IMR-90 (cell line): ENCODE data around the gene ESRRG. TPM values are rescaled to one million over a fixed set of nuclear protein-coding genes. Genes with fewer than 3 reads are reported as not detected.

ENCODE experiments used
- ATAC-seq: fragments of 200-7000 bp; cut with Tn5 transposase; 2 replicates; pipeline ENCODE4 v1.9.1; 2020; ENCODE audit warnings: low read depth, mild to moderate bottlenecking, moderate library complexity
- BruUV-seq: library from RNA; stranded (reverse); fragments of 400-500 nt; replicated peaks from 2 replicates; lab custom pipeline; 2021; lab: Mats Ljungman, UMichigan
- CTCF ChIA-PET: fragments of 300-600 bp; formaldehyde crosslinking; extraction: SDS; loops from one replicate; lab custom pipeline; 2021; ENCODE audit warnings: antibody characterized with exemption; lab: Yijun Ruan, JAX
- POLR2A ChIA-PET: fragments of 300-600 bp; sonication (Branson Sonifier 250); formaldehyde crosslinking; loops from one replicate; lab custom pipeline; 2022; ENCODE audit warnings: antibody characterized with exemption; ENCODE audit not compliant: unreplicated experiment; lab: Charles Lee
- DNase-seq: peaks from one replicate; pipeline ENCODE4 v3.0.0; 2013
- H2AFZ ChIP-seq: replicated peaks from 2 replicates; pipeline ENCODE3; 2013; ENCODE audit warnings: low read length, mild to moderate bottlenecking; ENCODE audit not compliant: poor library complexity
- H2AK5ac ChIP-seq: 2 replicates; pipeline ENCODE4 v1.6.1; 2013; ENCODE audit warnings: low read depth, low read length, inconsistent platforms
- H2AK9ac ChIP-seq: replicated peaks from 2 replicates; pipeline ENCODE3; 2013; ENCODE audit warnings: mild to moderate bottlenecking, low read depth, low read length, moderate library complexity; ENCODE audit not compliant: poor library complexity
- H2BK120ac ChIP-seq: 2 replicates; pipeline ENCODE4 v1.6.1; 2013; ENCODE audit warnings: low read depth, low read length, inconsistent platforms
- H2BK15ac ChIP-seq: 3 replicates; pipeline ENCODE4 v1.6.1; 2013; ENCODE audit warnings: low read depth, low read length, inconsistent platforms
- H2BK20ac ChIP-seq: 2 replicates; pipeline ENCODE4 v1.6.1; 2013; ENCODE audit warnings: low read depth, mild to moderate bottlenecking, inconsistent platforms, low read length, moderate library complexity
- H2BK5ac ChIP-seq: 2 replicates; pipeline ENCODE4 v1.6.1; 2013; ENCODE audit warnings: mild to moderate bottlenecking, low read depth, low read length, inconsistent platforms; ENCODE audit not compliant: poor library complexity, severe bottlenecking
- H3K14ac ChIP-seq: replicated peaks from 2 replicates; pipeline ENCODE4 v1.6.1; 2013; ENCODE audit warnings: low read depth, low read length, inconsistent platforms
- H3K18ac ChIP-seq: 2 replicates; pipeline ENCODE4 v1.6.1; 2013; ENCODE audit warnings: low read depth, low read length, control low read depth
- H3K23ac ChIP-seq: 2 replicates; pipeline ENCODE4 v1.6.1; 2013; ENCODE audit warnings: low read depth, low read length, inconsistent platforms
- H3K27ac ChIP-seq: 2 replicates; pipeline ENCODE4 v1.5.1; 2013; ENCODE audit warnings: mild to moderate bottlenecking, control low read depth, low read length; ENCODE audit not compliant: insufficient read depth
- H3K27me3 ChIP-seq: 2 replicates; pipeline ENCODE4 v1.6.1; 2013; ENCODE audit warnings: low read length; ENCODE audit not compliant: control insufficient read depth, insufficient read depth
- H3K36me3 ChIP-seq: 2 replicates; pipeline ENCODE4 v1.6.1; 2013; ENCODE audit warnings: low read length, mixed read lengths; ENCODE audit not compliant: control insufficient read depth, insufficient read depth
- H3K4ac ChIP-seq: 2 replicates; pipeline ENCODE4 v1.6.1; 2013; ENCODE audit warnings: low read depth, low read length, inconsistent platforms
- H3K4me1 ChIP-seq: 2 replicates; pipeline ENCODE4 v1.6.1; 2013; ENCODE audit warnings: low read length, mixed read lengths; ENCODE audit not compliant: control insufficient read depth, insufficient read depth
- H3K4me2 ChIP-seq: 2 replicates; pipeline ENCODE4 v1.6.1; 2013; ENCODE audit warnings: low read depth, mild to moderate bottlenecking, control low read depth, low read length, moderate library complexity
- H3K4me3 ChIP-seq: 2 replicates; pipeline ENCODE4 v1.5.1; 2013; ENCODE audit warnings: low read depth, mild to moderate bottlenecking, control low read depth, low read length, moderate library complexity; ENCODE audit not compliant: insufficient read depth
- H3K56ac ChIP-seq: 2 replicates; pipeline ENCODE4 v1.6.1; 2013; ENCODE audit warnings: low read length, inconsistent platforms; ENCODE audit not compliant: insufficient read depth; ENCODE audit errors: extremely low read depth
- H3K79me1 ChIP-seq, 2 experiments: 2 replicates each; pipeline ENCODE4 v1.6.1; 2013; ENCODE audit warnings: low read length in 2 of 2, inconsistent platforms in 1 of 2, low read depth in 1 of 2
- H3K9ac ChIP-seq: 2 replicates; pipeline ENCODE4 v1.6.1; 2013; ENCODE audit warnings: low read depth, low read length, control low read depth
- H3K9me1 ChIP-seq: 2 replicates; pipeline ENCODE4 v1.6.1; 2013; ENCODE audit warnings: low read length, inconsistent platforms; ENCODE audit not compliant: insufficient read depth
- H3K9me3 ChIP-seq: 2 replicates; pipeline ENCODE4 v1.6.1; 2013; ENCODE audit warnings: low read length; ENCODE audit not compliant: control insufficient read depth, insufficient read depth
- H4K20me1 ChIP-seq: 2 replicates; pipeline ENCODE4 v1.6.1; 2013; ENCODE audit warnings: low read length, inconsistent platforms; ENCODE audit not compliant: insufficient read depth
- H4K5ac ChIP-seq: 2 replicates; pipeline ENCODE4 v1.6.1; 2013; ENCODE audit warnings: mild to moderate bottlenecking, low read depth, low read length, control low read depth
- H4K8ac ChIP-seq, 2 experiments: 2 replicates each; pipeline ENCODE4 v1.6.1; 2013; ENCODE audit warnings: low read depth in 2 of 2, low read length in 2 of 2, control low read depth in 1 of 2, inconsistent platforms in 1 of 2
- H4K91ac ChIP-seq: 2 replicates; pipeline ENCODE4 v1.6.1; 2013; ENCODE audit warnings: low read depth, low read length, inconsistent platforms; ENCODE audit not compliant: insufficient read depth
- BHLHE40 ChIP-seq: fragments of 150-350 bp; IDR thresholded peaks from 2 replicates; pipeline ENCODE4 v1.6.1; 2016; ENCODE audit warnings: mild to moderate bottlenecking, low read depth, low read length
- CEBPB ChIP-seq: IDR thresholded peaks from 2 replicates; pipeline ENCODE4 v1.6.1; 2012; ENCODE audit warnings: low read depth, low read length, improper control_type of control experiment
- CHD1 ChIP-seq: IDR thresholded peaks from 2 replicates; pipeline ENCODE4 v1.6.1; 2012; ENCODE audit warnings: low read depth, low read length, improper control_type of control experiment
- CTCF ChIP-seq: conservative IDR thresholded peaks from 2 replicates; pipeline ENCODE4 v1.5.1; 2012; ENCODE audit warnings: mild to moderate bottlenecking, low read depth, low read length, improper control_type of control experiment
- FOS ChIP-seq: fragments of 150-350 bp; IDR thresholded peaks from 2 replicates; pipeline ENCODE4 v1.6.1; 2016; ENCODE audit warnings: low read depth, low read length
- MAFK ChIP-seq: IDR thresholded peaks from 2 replicates; pipeline ENCODE4 v1.6.1; 2012; ENCODE audit warnings: low read depth, low read length, improper control_type of control experiment
- NFE2L2 ChIP-seq: fragments of 150-350 bp; IDR thresholded peaks from 2 replicates; pipeline ENCODE4 v1.6.1; 2016; ENCODE audit warnings: low read depth, mild to moderate bottlenecking, low read length
- POLR2A ChIP-seq: IDR thresholded peaks from 2 replicates; pipeline ENCODE4 v1.6.1; 2012; ENCODE audit warnings: mild to moderate bottlenecking, low read depth, low read length
- RAD21 ChIP-seq: IDR thresholded peaks from 2 replicates; pipeline ENCODE4 v1.6.1; 2012; ENCODE audit warnings: low read length, improper control_type of control experiment
- RCOR1 ChIP-seq: IDR thresholded peaks from 2 replicates; pipeline ENCODE4 v1.6.1; 2012; ENCODE audit warnings: mild to moderate bottlenecking, low read length, improper control_type of control experiment; ENCODE audit not compliant: insufficient replicate concordance
- RFX5 ChIP-seq: IDR thresholded peaks from 2 replicates; pipeline ENCODE4 v1.8.0; 2012; ENCODE audit warnings: low read depth, mild to moderate bottlenecking, low read length, moderate library complexity
- SMC3 ChIP-seq: fragments of 150-350 bp; IDR thresholded peaks from 2 replicates; pipeline ENCODE4 v1.6.1; 2016; ENCODE audit warnings: low read depth, mild to moderate bottlenecking, antibody characterized with exemption, low read length, moderate library complexity
- WGBS, 2 experiments: methylation state at CpG; one replicate each; pipeline versions ENCODE4 v1.1.5 to v1.1.7; 2013; ENCODE audit warnings: missing lambda C conversion rate in 2 of 2; ENCODE audit not compliant: insufficient read length in 1 of 2; ENCODE audit errors: extremely low coverage in 2 of 2; 5-methylcytosine and 5-hydroxymethylcytosine counted together
- dilution Hi-C: fragments of 300-500 bp; cut with HindIII; formaldehyde crosslinking; loops from one replicate; pipeline ENCODE4 v1.14.3; 2018; ENCODE audit warnings: low sequenced_read_pairs; ENCODE audit not compliant: unreplicated experiment
- in situ Hi-C: fragments of 300-500 bp; cut with MboI; formaldehyde crosslinking; loops from 3 replicates; pipeline ENCODE4 v1.14.3; 2019; ENCODE audit warnings: low sequenced_read_pairs, inconsistent platforms, mixed read lengths
- intact Hi-C: fragments of 100-400 bp; cut with micrococcal nuclease; formaldehyde crosslinking; loops from 2 replicates; pipeline ENCODE4 v1.10.0; 2022
- polyA plus RNA-seq, 3 experiments: library from polyadenylated mRNA; depleted of rRNA; stranded (reverse); fragments of >200 nt; gene quantifications; 2 replicates each; pipeline ENCODE4 v1.2.3, GENCODE V29; 2012; ENCODE audit warnings: low replicate concordance in 1 of 3
- total RNA-seq: library from RNA; depleted of rRNA; stranded (reverse); fragments of >200 nt; gene quantifications from 2 replicates; pipeline ENCODE4 v1.2.3, GENCODE V29; 2012

The ESRRG gene
- total and polyA plus RNA-seq, 2 of the 4 experiments (the other 2 are of a cell fraction) = 0.17 to 0.54 TPM

DNA sequence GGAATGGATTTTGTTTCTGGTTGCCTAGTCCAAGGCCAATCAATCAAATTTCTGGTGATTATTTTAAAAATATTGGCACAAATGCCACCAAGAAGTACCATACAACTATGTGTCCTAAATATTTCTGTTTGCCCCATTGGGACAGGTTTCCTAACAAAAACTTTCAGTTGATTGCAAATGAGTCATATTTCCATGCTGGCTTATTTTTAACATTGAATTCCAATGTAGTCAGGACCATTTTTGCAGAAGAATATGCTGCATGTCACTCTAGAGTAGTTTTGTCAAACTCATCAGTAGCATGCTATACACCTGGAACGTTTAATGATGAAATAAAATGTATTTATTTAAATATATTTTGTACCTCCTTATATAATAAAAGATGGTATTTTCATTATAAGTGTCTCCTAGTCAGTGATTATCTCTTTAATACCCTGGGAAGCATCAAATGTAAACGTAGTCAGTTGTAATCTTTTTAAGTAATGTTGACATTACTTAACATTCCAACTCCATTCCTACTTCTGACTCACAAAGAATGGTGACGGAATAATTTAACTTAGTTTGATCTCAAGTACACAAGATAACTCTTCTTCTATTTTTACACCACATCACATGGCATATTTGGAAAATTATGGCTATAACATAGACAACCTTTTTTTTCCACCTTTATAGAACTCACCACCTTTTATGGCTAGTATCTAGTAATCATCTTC, 261.0 kb downstream of the ESRRG start:
- peak; percentile 89 for DNase-seq
- no CpG with 5 or more reads among the region's 3 CpGs for whole genome bisulfite sequencing, 2 experiments
- BruUV-seq = no TSS peak

More for the DNA sequence above, 261.0 kb downstream of the ESRRG start:
- peak; percentile 9 for ATAC-seq
- no peaks in the 10 kb centered on the region for H3K36me3 ChIP-seq
- no peak overlapping the region for H2AK9ac ChIP-seq
- no peaks in the 10 kb centered on the region for H3K9me3 ChIP-seq
- peak overlapping the region; percentile 100 for H2BK5ac ChIP-seq
- peak overlapping the region; percentile 100 for H2BK120ac ChIP-seq
- H3K4me3 ChIP-seq = no peak overlapping the region
- peak overlapping the region; percentile 88 to 91 for H4K8ac ChIP-seq
- 0 out of 2 replicates have a peak overlapping the region, but pooled peaks have one; percentile 73 for H2AK5ac ChIP-seq
- H3K4me2 ChIP-seq = peak overlapping the region; percentile 78; the same call in 1 of the 2 replicates
- dilution Hi-C loops = no loop called here
- no peaks in the 10 kb centered on the region for H4K20me1 ChIP-seq
- H3K14ac ChIP-seq = peak overlapping the region; percentile 77; the same call in 1 of the 2 replicates
- peak overlapping the region; percentile 76; the same call in 1 of the 2 replicates for H3K56ac ChIP-seq
- H3K27me3 ChIP-seq = no peaks in the 10 kb centered on the region
- in situ Hi-C loops = no loop called here
- H3K4me1 ChIP-seq = peaks cover 19% of the 10 kb centered on the region
- H3K9me1 ChIP-seq = peaks cover 8% of the 10 kb centered on the region
- no peak overlapping the region for H3K9ac ChIP-seq
- peak overlapping the region; percentile 77 for H3K23ac ChIP-seq
- intact Hi-C loops = loop anchor here (5.0 kb wide), 2 partner anchors 140 to 470 kb away; no protein-coding TSS in a partner anchor
- H3K18ac ChIP-seq = peak overlapping the region; percentile 98
- peak overlapping the region; percentile 89 for H4K91ac ChIP-seq
- peak overlapping the region; percentile 99; the same call in 1 of the 2 replicates for H3K4ac ChIP-seq
- H2AFZ ChIP-seq = no peak overlapping the region
- ChIA-PET CTCF (no interaction called here), POLR2A (no interaction called here)
- peaks cover 0 to 5% of the 10 kb centered on the region in 2 experiments; a peak in 1 of 4 replicates for H3K79me1 ChIP-seq
- peak overlapping the region; percentile 31; the same call in 1 of the 3 replicates for H2BK15ac ChIP-seq
- H2BK20ac ChIP-seq = peak overlapping the region; percentile 98; the same call in 1 of the 2 replicates
- TF ChIP-seq BHLHE40 (no peak), CHD1 (no peak), NFE2L2 (no peak), RFX5 (no peak), SMC3 (no peak), POLR2A (no peak), FOS (peak; percentile 44; the same call in 1 of the 2 replicates), CTCF (no peak), CEBPB (0 out of 2 replicates have a peak, but pooled peaks have one; percentile 26), RCOR1 (no peak), MAFK (no peak), RAD21 (no peak)
- peak overlapping the region; percentile 89 for H4K5ac ChIP-seq
- H3K27ac ChIP-seq = peak overlapping the region; percentile 99; the same call in 1 of the 2 replicates
